WTC11 (cell line): ENCODE data around the gene LRRC1. TPM values are rescaled to one million over a fixed set of nuclear protein-coding genes. Genes with fewer than 3 reads are reported as not detected.
A peak's percentile ranks its signal among the peaks of the same experiment; 100 is the strongest.

Experiments
- ATAC-seq: fragments of 200-7000 bp; cut with Tn5 transposase; 2 replicates; pipeline ENCODE4 v1.10.0; 2021; ENCODE audit warnings: mild to moderate bottlenecking, moderate library complexity
- CTCF ChIA-PET: fragments of 300-600 bp; sonication (Branson Sonifier 250); formaldehyde crosslinking; loops from one replicate; lab custom pipeline; 2021; ENCODE audit warnings: antibody characterized with exemption; lab: Charles Lee
- POLR2A ChIA-PET: fragments of 350-600 bp; sonication (Branson Sonifier 250); formaldehyde crosslinking; loops from one replicate; lab custom pipeline; 2021; ENCODE audit warnings: antibody characterized with exemption; lab: Charles Lee
- DNase-seq: peaks from one replicate; pipeline ENCODE4 v3.0.0; 2021; ENCODE audit warnings: low spot score
- H3K27ac Mint-ChIP-seq: 2 replicates; pipeline ENCODE4 v1.8.0; 2021; ENCODE audit warnings: mixed read lengths
- H3K27me3 Mint-ChIP-seq: 2 replicates; pipeline ENCODE4 v1.8.0; 2021; ENCODE audit warnings: low read depth, mild to moderate bottlenecking, moderate library complexity, mixed read lengths
- H3K36me3 Mint-ChIP-seq: 2 replicates; pipeline ENCODE4 v1.8.0; 2021; ENCODE audit warnings: mixed read lengths
- H3K4me1 Mint-ChIP-seq: 2 replicates; pipeline ENCODE4 v1.8.0; 2022; ENCODE audit warnings: mixed read lengths
- H3K4me3 Mint-ChIP-seq: 2 replicates; pipeline ENCODE4 v1.8.0; 2021; ENCODE audit warnings: mild to moderate bottlenecking, moderate library complexity, mixed read lengths
- H3K9me3 Mint-ChIP-seq: 2 replicates; pipeline ENCODE4 v1.8.0; 2021; ENCODE audit warnings: mixed read lengths
- CBFB ChIP-seq: sonication (generic); formaldehyde crosslinking; IDR thresholded peaks from 2 replicates; pipeline ENCODE4 v1.8.1; 2022; ENCODE audit warnings: mild to moderate bottlenecking, low read depth, missing genetic modification reagents
- CDX4 ChIP-seq: fragments of 250-450 bp; sonication (Bioruptor Pico); IDR thresholded peaks from 2 replicates; pipeline ENCODE4 v1.9.0; 2021; ENCODE audit warnings: moderate library complexity, mild to moderate bottlenecking, inconsistent platforms, borderline replicate concordance
- E2F4 ChIP-seq: sonication (generic); formaldehyde crosslinking; IDR thresholded peaks from 2 replicates; pipeline ENCODE4 v1.8.1; 2022; ENCODE audit warnings: low read depth, mild to moderate bottlenecking, moderate library complexity, missing genetic modification reagents, borderline replicate concordance
- FOXP1 ChIP-seq: sonication (generic); formaldehyde crosslinking; IDR thresholded peaks from 2 replicates; pipeline ENCODE4 v1.8.0; 2022; ENCODE audit warnings: missing genetic modification reagents, mild to moderate bottlenecking, moderate library complexity, borderline replicate concordance
- NFE2L1 ChIP-seq: sonication (generic); formaldehyde crosslinking; IDR thresholded peaks from 2 replicates; pipeline ENCODE4 v1.8.1; 2023; ENCODE audit warnings: missing genetic modification reagents
- NFYB ChIP-seq: sonication (generic); formaldehyde crosslinking; conservative IDR thresholded peaks from 2 replicates; pipeline ENCODE4 v1.8.0; 2022; ENCODE audit warnings: low read depth, missing genetic modification reagents
- NR2C2 ChIP-seq: sonication (generic); formaldehyde crosslinking; IDR thresholded peaks from 2 replicates; pipeline ENCODE4 v1.8.0; 2022; ENCODE audit warnings: mild to moderate bottlenecking, missing genetic modification reagents
- SMAD4 ChIP-seq: sonication (generic); formaldehyde crosslinking; IDR thresholded peaks from 2 replicates; pipeline ENCODE4 v1.8.0; 2022; ENCODE audit warnings: mild to moderate bottlenecking, missing genetic modification reagents
- SOX15 ChIP-seq: fragments of 250-450 bp; sonication (Bioruptor Pico); IDR thresholded peaks from 2 replicates; pipeline ENCODE4 v1.9.0; 2021; ENCODE audit warnings: mild to moderate bottlenecking
- SP1 ChIP-seq: sonication (generic); formaldehyde crosslinking; conservative IDR thresholded peaks from 2 replicates; pipeline ENCODE4 v1.8.1; 2022; ENCODE audit warnings: missing genetic modification reagents
- ZBTB43 ChIP-seq: sonication (generic); formaldehyde crosslinking; IDR thresholded peaks from 2 replicates; pipeline ENCODE4 v1.8.1; 2023; ENCODE audit warnings: mild to moderate bottlenecking, missing genetic modification reagents
- ZNF138 ChIP-seq: sonication (generic); formaldehyde crosslinking; conservative IDR thresholded peaks from 2 replicates; pipeline ENCODE4 v1.8.1; 2022; ENCODE audit warnings: mild to moderate bottlenecking, moderate library complexity, missing genetic modification reagents
- ZNF281 ChIP-seq: sonication (generic); formaldehyde crosslinking; IDR thresholded peaks from 2 replicates; pipeline ENCODE4 v1.8.0; 2023; ENCODE audit warnings: mild to moderate bottlenecking, missing genetic modification reagents
- ZNF671 ChIP-seq: fragments of 250-450 bp; sonication (Bioruptor Pico); IDR thresholded peaks from 2 replicates; pipeline ENCODE4 v1.8.0; 2021; ENCODE audit warnings: mild to moderate bottlenecking
- total RNA-seq: library from RNA; stranded (reverse); gene quantifications from 3 replicates; pipeline ENCODE4 v1.2.3, GENCODE V29; 2021
- TF ChIP-seq, protein P1 (sequence below): sonication (generic); formaldehyde crosslinking; IDR thresholded peaks from 2 replicates; pipeline ENCODE4 v1.8.0; 2023; ENCODE audit warnings: missing genetic modification reagents, mild to moderate bottlenecking, borderline replicate concordance
- TF ChIP-seq, protein P2 (sequence below): sonication (generic); formaldehyde crosslinking; IDR thresholded peaks from 2 replicates; pipeline ENCODE4 v1.8.0; 2023; ENCODE audit warnings: missing genetic modification reagents
- TF ChIP-seq, protein P3 (sequence below): sonication (generic); formaldehyde crosslinking; IDR thresholded peaks from 2 replicates; pipeline ENCODE4 v1.8.0; 2022; ENCODE audit warnings: mild to moderate bottlenecking, missing genetic modification reagents
- TF ChIP-seq, protein P4 (sequence below): fragments of 200-600 bp; IDR thresholded peaks from 2 replicates; pipeline ENCODE4 v1.8.0; 2022; ENCODE audit warnings: antibody characterized with exemption

The LRRC1 gene
- total RNA-seq, 1 experiment from 2014 or later = 12.7 TPM

- TF ChIP-seq SP1 (CRISPR knock-in tag) (no peak), NFE2L1 (CRISPR knock-in tag) (no peak), SOX15 (no peak), CDX4 (CRISPR knock-in tag) (no peak), E2F4 (no peak), NFYB (no peak)
- TF ChIP-seq, protein P1, sequence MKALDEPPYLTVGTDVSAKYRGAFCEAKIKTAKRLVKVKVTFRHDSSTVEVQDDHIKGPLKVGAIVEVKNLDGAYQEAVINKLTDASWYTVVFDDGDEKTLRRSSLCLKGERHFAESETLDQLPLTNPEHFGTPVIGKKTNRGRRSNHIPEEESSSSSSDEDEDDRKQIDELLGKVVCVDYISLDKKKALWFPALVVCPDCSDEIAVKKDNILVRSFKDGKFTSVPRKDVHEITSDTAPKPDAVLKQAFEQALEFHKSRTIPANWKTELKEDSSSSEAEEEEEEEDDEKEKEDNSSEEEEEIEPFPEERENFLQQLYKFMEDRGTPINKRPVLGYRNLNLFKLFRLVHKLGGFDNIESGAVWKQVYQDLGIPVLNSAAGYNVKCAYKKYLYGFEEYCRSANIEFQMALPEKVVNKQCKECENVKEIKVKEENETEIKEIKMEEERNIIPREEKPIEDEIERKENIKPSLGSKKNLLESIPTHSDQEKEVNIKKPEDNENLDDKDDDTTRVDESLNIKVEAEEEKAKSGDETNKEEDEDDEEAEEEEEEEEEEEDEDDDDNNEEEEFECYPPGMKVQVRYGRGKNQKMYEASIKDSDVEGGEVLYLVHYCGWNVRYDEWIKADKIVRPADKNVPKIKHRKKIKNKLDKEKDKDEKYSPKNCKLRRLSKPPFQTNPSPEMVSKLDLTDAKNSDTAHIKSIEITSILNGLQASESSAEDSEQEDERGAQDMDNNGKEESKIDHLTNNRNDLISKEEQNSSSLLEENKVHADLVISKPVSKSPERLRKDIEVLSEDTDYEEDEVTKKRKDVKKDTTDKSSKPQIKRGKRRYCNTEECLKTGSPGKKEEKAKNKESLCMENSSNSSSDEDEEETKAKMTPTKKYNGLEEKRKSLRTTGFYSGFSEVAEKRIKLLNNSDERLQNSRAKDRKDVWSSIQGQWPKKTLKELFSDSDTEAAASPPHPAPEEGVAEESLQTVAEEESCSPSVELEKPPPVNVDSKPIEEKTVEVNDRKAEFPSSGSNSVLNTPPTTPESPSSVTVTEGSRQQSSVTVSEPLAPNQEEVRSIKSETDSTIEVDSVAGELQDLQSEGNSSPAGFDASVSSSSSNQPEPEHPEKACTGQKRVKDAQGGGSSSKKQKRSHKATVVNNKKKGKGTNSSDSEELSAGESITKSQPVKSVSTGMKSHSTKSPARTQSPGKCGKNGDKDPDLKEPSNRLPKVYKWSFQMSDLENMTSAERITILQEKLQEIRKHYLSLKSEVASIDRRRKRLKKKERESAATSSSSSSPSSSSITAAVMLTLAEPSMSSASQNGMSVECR = no peak
- TF ChIP-seq, protein P2, sequence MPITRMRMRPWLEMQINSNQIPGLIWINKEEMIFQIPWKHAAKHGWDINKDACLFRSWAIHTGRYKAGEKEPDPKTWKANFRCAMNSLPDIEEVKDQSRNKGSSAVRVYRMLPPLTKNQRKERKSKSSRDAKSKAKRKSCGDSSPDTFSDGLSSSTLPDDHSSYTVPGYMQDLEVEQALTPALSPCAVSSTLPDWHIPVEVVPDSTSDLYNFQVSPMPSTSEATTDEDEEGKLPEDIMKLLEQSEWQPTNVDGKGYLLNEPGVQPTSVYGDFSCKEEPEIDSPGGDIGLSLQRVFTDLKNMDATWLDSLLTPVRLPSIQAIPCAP = no peak
- TF ChIP-seq, all 79 proteins: peak for 0
Observed at GRCh38 chr6:53792016-53792415, 2.8 kb upstream of the LRRC1 start (continued).

GRCh38 chr6:53792973-53793317 lies 1.9 kb upstream of the LRRC1 start:
- peak overlapping the region; percentile 95 for H3K4me3 Mint-ChIP-seq
- ChIA-PET CTCF (interaction anchor here (0.9 to 5.0 kb wide), 5 partner anchors 58 to 163 kb away, joined by 3 to 51 read pairs (median 11); no protein-coding TSS in a partner anchor), POLR2A (interaction anchor here (1.3 kb wide), 1 partner anchor 61 kb away, joined by 3 read pairs; no protein-coding TSS in a partner anchor)
- ATAC-seq (no peak), DNase-seq (no peak)
- H3K9me3 Mint-ChIP-seq = peaks cover 26% of the 10 kb centered on the region
- H3K27me3 Mint-ChIP-seq = peaks cover 20% of the 10 kb centered on the region
- no peak for TF ChIP-seq SMAD4 (CRISPR knock-in tag)
- no peak for TF ChIP-seq ZNF281 (CRISPR knock-in tag)
- no peak for TF ChIP-seq ZNF671 (CRISPR knock-in tag)
- no peak for TF ChIP-seq ZNF138 (CRISPR knock-in tag)
- TF ChIP-seq FOXP1 (CRISPR knock-in tag) = no peak
- no peak for TF ChIP-seq NR2C2 (CRISPR knock-in tag)
- TF ChIP-seq ZBTB43 = no peak
- TF ChIP-seq, protein P3, sequence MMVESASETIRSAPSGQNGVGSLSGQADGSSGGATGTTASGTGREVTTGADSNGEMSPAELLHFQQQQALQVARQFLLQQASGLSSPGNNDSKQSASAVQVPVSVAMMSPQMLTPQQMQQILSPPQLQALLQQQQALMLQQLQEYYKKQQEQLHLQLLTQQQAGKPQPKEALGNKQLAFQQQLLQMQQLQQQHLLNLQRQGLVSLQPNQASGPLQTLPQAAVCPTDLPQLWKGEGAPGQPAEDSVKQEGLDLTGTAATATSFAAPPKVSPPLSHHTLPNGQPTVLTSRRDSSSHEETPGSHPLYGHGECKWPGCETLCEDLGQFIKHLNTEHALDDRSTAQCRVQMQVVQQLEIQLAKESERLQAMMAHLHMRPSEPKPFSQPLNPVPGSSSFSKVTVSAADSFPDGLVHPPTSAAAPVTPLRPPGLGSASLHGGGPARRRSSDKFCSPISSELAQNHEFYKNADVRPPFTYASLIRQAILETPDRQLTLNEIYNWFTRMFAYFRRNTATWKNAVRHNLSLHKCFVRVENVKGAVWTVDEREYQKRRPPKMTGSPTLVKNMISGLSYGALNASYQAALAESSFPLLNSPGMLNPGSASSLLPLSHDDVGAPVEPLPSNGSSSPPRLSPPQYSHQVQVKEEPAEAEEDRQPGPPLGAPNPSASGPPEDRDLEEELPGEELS (CRISPR knock-in tag) = no peak
- TF ChIP-seq, protein P4, sequence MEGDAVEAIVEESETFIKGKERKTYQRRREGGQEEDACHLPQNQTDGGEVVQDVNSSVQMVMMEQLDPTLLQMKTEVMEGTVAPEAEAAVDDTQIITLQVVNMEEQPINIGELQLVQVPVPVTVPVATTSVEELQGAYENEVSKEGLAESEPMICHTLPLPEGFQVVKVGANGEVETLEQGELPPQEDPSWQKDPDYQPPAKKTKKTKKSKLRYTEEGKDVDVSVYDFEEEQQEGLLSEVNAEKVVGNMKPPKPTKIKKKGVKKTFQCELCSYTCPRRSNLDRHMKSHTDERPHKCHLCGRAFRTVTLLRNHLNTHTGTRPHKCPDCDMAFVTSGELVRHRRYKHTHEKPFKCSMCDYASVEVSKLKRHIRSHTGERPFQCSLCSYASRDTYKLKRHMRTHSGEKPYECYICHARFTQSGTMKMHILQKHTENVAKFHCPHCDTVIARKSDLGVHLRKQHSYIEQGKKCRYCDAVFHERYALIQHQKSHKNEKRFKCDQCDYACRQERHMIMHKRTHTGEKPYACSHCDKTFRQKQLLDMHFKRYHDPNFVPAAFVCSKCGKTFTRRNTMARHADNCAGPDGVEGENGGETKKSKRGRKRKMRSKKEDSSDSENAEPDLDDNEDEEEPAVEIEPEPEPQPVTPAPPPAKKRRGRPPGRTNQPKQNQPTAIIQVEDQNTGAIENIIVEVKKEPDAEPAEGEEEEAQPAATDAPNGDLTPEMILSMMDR = no peak
- no peak for TF ChIP-seq CBFB (CRISPR knock-in tag)
- peak overlapping the region; percentile 98 for H3K27ac Mint-ChIP-seq
- peaks cover 26% of the 10 kb centered on the region for H3K4me1 Mint-ChIP-seq
- H3K36me3 Mint-ChIP-seq = peaks cover 23% of the 10 kb centered on the region
